Endothelial cell of umbilical vein (primary cell): ENCODE results near the gene CORO2B. TPM values are rescaled to one million over a fixed set of nuclear protein-coding genes. Genes with fewer than 3 reads are reported as not detected.

Experiments used
- BruUV-seq: library from RNA; stranded (reverse); fragments of 400-500 nt; replicated peaks from 2 replicates; lab custom pipeline; 2021; lab: Mats Ljungman, UMichigan
- CTCF ChIA-PET: fragments of 300-600, 350-600 bp; sonication (Branson Sonifier 250); formaldehyde crosslinking; loops from one replicate; lab custom pipeline; 2021; ENCODE audit warnings: antibody characterized with exemption, inconsistent platforms; lab: Charles Lee
- POLR2A ChIA-PET: fragments of 300-600, 350-600 bp; sonication (Branson Sonifier 250); formaldehyde crosslinking; loops from one replicate; lab custom pipeline; 2021; ENCODE audit warnings: antibody characterized with exemption, inconsistent platforms; lab: Charles Lee
- DNase-seq: peaks from one replicate; pipeline ENCODE4 v3.0.0-alpha.2; 2011; ENCODE audit warnings: low read depth, low spot score
- FAIRE-seq: peaks from 2 replicates; lab custom pipeline; 2011; peaks lifted over from hg19 to GRCh38; lab: Jason Lieb, UNC
- H2AFZ ChIP-seq: 2 replicates; pipeline ENCODE4 v1.6.0; 2012; ENCODE audit warnings: low read depth, low read length, control low read depth, inconsistent platforms
- H3K27ac ChIP-seq: 2 replicates; pipeline ENCODE4 v1.5.1; 2011; ENCODE audit warnings: low read depth, mild to moderate bottlenecking, control low read depth, low read length, moderate library complexity; ENCODE audit not compliant: insufficient read depth
- H3K27me3 ChIP-seq, 2 experiments: 2 replicates each; pipeline versions ENCODE4 v1.6.0 to v1.6.1; 2011; ENCODE audit warnings: low read length in 2 of 2, mixed read lengths in 1 of 2; ENCODE audit not compliant: control insufficient read depth in 2 of 2, insufficient read depth in 2 of 2
- H3K36me3 ChIP-seq, 2 experiments: 2 replicates in 1 of 2; 3 replicates in 1 of 2; pipeline ENCODE4 v1.5.1; 2011; ENCODE audit warnings: low read length in 2 of 2, mild to moderate bottlenecking in 1 of 2, moderate library complexity in 1 of 2; ENCODE audit not compliant: control insufficient read depth in 2 of 2, insufficient read depth in 2 of 2; ENCODE audit errors: extremely low read depth in 1 of 2
- H3K4me1 ChIP-seq: 3 replicates; pipeline ENCODE4 v1.5.1; 2011; ENCODE audit warnings: mild to moderate bottlenecking, low read length; ENCODE audit not compliant: control insufficient read depth, insufficient read depth; ENCODE audit errors: extremely low read depth
- H3K4me2 ChIP-seq: 2 replicates; pipeline ENCODE4 v1.6.1; 2011; ENCODE audit warnings: low read length, control low read depth, mixed read lengths; ENCODE audit not compliant: insufficient read depth
- H3K4me3 ChIP-seq, 3 experiments: fragments of 200-600 bp in 1 of 3; sonication (generic), shearing (Covaris generic) in 1 of 3; replicated peaks in 1 of 3; 2 replicates each; pipeline ENCODE4 v1.5.1; 2011 to 2016; ENCODE audit warnings: control low read depth in 3 of 3, low read length in 3 of 3, mild to moderate bottlenecking in 2 of 3, inconsistent platforms in 1 of 3, low read depth in 1 of 3, moderate library complexity in 1 of 3; ENCODE audit not compliant: insufficient read depth in 1 of 3
- H3K79me2 ChIP-seq: 2 replicates; pipeline ENCODE4 v1.6.0; 2012; ENCODE audit warnings: low read length, inconsistent platforms; ENCODE audit not compliant: control insufficient read depth, insufficient read depth
- H3K9ac ChIP-seq: replicated peaks from 2 replicates; pipeline ENCODE3; 2011; ENCODE audit warnings: low read length, control low read depth; ENCODE audit not compliant: insufficient read depth; ENCODE audit errors: extremely low read depth
- H3K9me1 ChIP-seq: replicated peaks from 3 replicates; pipeline ENCODE4 v1.6.0; 2011; ENCODE audit warnings: mild to moderate bottlenecking, low read length; ENCODE audit not compliant: control insufficient read depth, insufficient read depth; ENCODE audit errors: extremely low read depth
- H3K9me3 ChIP-seq: replicated peaks from 2 replicates; pipeline ENCODE4 v1.5.1; 2012; ENCODE audit warnings: low read length, inconsistent platforms; ENCODE audit not compliant: control insufficient read depth, insufficient read depth
- H4K20me1 ChIP-seq: replicated peaks from 2 replicates; pipeline ENCODE3; 2011; ENCODE audit warnings: mild to moderate bottlenecking, low read length; ENCODE audit not compliant: control insufficient read depth, insufficient read depth; ENCODE audit errors: extremely low read depth
- CTCF ChIP-seq, 2 donors: IDR thresholded peaks; 1 replicate in 1 of 2; 2 replicates in 1 of 2; pipeline ENCODE4 v1.5.1; 2011; ENCODE audit warnings: low read length in 2 of 2, mild to moderate bottlenecking in 2 of 2, moderate library complexity in 2 of 2, control low read depth in 1 of 2, inconsistent platforms in 1 of 2, low read depth in 1 of 2; ENCODE audit not compliant: insufficient read depth in 1 of 2; ENCODE audit errors: extremely low read depth in 1 of 2
- EZH2 ChIP-seq: IDR thresholded peaks from 2 replicates; pipeline ENCODE4 v1.6.1; 2012; ENCODE audit warnings: borderline replicate concordance, low read depth, mild to moderate bottlenecking, moderate library complexity, low read length, inconsistent platforms; ENCODE audit not compliant: severe bottlenecking
- FOS ChIP-seq: IDR thresholded peaks from 2 replicates; pipeline ENCODE4 v1.6.1; 2011; ENCODE audit warnings: mild to moderate bottlenecking, low read length, moderate library complexity, borderline replicate concordance; ENCODE audit not compliant: insufficient read depth
- GATA2 ChIP-seq: IDR thresholded peaks from 2 replicates; pipeline ENCODE4 v1.7.0; 2011; ENCODE audit warnings: low read depth, mild to moderate bottlenecking, moderate library complexity, mixed read lengths, low read length; ENCODE audit not compliant: insufficient read length, insufficient read depth
- JUN ChIP-seq: IDR thresholded peaks from 2 replicates; pipeline ENCODE4 v1.6.1; 2011; ENCODE audit warnings: borderline replicate concordance, low read depth; ENCODE audit not compliant: insufficient read length, insufficient read depth
- MAX ChIP-seq: IDR thresholded peaks from 2 replicates; pipeline ENCODE4 v1.6.1; 2011; ENCODE audit not compliant: insufficient read depth, insufficient read length
- MYC ChIP-seq: IDR thresholded peaks from one replicate; pipeline ENCODE4 v1.6.1; 2011; ENCODE audit warnings: mild to moderate bottlenecking, low read depth, low read length
- POLR2A ChIP-seq: IDR thresholded peaks from 2 replicates; pipeline ENCODE4 v1.6.1; 2012; ENCODE audit warnings: low read depth, mild to moderate bottlenecking, control low read depth, low read length
- POLR2AphosphoS5 ChIP-seq: IDR thresholded peaks from 2 replicates; pipeline ENCODE4 v1.6.1; 2012; ENCODE audit warnings: low read depth, mild to moderate bottlenecking, control low read depth, low read length, moderate library complexity; ENCODE audit not compliant: insufficient read depth
- dilution Hi-C: fragments of 300-500 bp; cut with MboI; formaldehyde crosslinking; loops from one replicate; pipeline ENCODE4 v1.15.0; 2019; ENCODE audit warnings: low sequenced_read_pairs; ENCODE audit not compliant: extremely low pct_ligation_motif_present
- intact Hi-C: fragments of 100-400 bp; cut with micrococcal nuclease; formaldehyde crosslinking; loops from one replicate; pipeline ENCODE4 v1.10.0; 2022
- polyA plus RNA-seq, 4 experiments: library from polyadenylated mRNA; depleted of rRNA in 3 of 4; stranded (reverse) in 3 of 4; unstranded in 1 of 4; fragments of >200 nt; gene quantifications; 2 replicates each; pipeline versions ENCODE4 v1.2.1 to v1.2.3, GENCODE V29; 2011 to 2012; ENCODE audit warnings: missing spikeins in 1 of 4
- total RNA-seq: library from RNA; stranded (reverse); gene quantifications from 2 replicates; pipeline ENCODE4 v1.2.3, GENCODE V29; 2021

Gene CORO2B
- total and polyA plus RNA-seq, 2 donors (not counting 3 experiments of a cell fraction or from before 2014, with no cell fraction given) = 2.4 to 3.7 TPM

- intact Hi-C loops (no loop called here), dilution Hi-C loops (no loop called here)
Measured at GRCh38 chr15:68593341-68593740, 14.5 kb downstream of the CORO2B start.

More at GRCh38 chr15:68593341-68593740, 14.5 kb downstream of the CORO2B start:
- Histone ChIP-seq H3K27ac (no peak overlapping the region), H3K4me2 (no peak overlapping the region), H3K27me3 (peaks cover 0 to 2% of the 10 kb centered on the region in 2 experiments), H3K9me3 (no peaks in the 10 kb centered on the region), H2AFZ (no peak overlapping the region), H3K79me2 (no peaks in the 10 kb centered on the region), H3K9me1 (no peaks in the 10 kb centered on the region), H3K4me1 (no peaks in the 10 kb centered on the region), H3K4me3 (no peak overlapping the region), H3K36me3 (no peaks in the 10 kb centered on the region), H4K20me1 (no peaks in the 10 kb centered on the region), H3K9ac (no peak overlapping the region)
- no peak for DNase-seq
- ChIA-PET POLR2A (no interaction called here), CTCF (interaction anchor here (0.7 to 2.6 kb wide), 3 partner anchors 12 to 283 kb away, joined by 3 to 8 read pairs (median 4); no protein-coding TSS in a partner anchor)
- TF ChIP-seq FOS = no peak
- TF ChIP-seq MYC = no peak
- TF ChIP-seq GATA2 = no peak
- no peak for TF ChIP-seq EZH2
- TF ChIP-seq POLR2A = no peak
- TF ChIP-seq CTCF (IDR thresholded peaks at IDR 0.05; ENCODE audit: extremely low read depth in 1 of 2, insufficient read depth in 1 of 2, low read depth in 1 of 2, low read length in 2 of 2) = no peak
- no peak for TF ChIP-seq POLR2AphosphoS5
- no peak for TF ChIP-seq JUN
- no peak for TF ChIP-seq MAX
- FAIRE-seq = no peak
- no TSS peak for BruUV-seq
